KMS-11 (cell line): ENCODE data around the gene SNPH.

Experiments used
- H2AFZ ChIP-seq: fragments of 200-600 bp; sonication (generic); 2 replicates; pipeline ENCODE4 v1.6.1; 2016; ENCODE audit warnings: antibody characterized with exemption, mixed run types, low read depth
- H3K27ac ChIP-seq: fragments of 200-600 bp; sonication (generic); 2 replicates; pipeline ENCODE4 v1.6.1; 2016; ENCODE audit warnings: mild to moderate bottlenecking, mixed run types
- H3K27me3 ChIP-seq: fragments of 200-600 bp; sonication (generic); 2 replicates; pipeline ENCODE4 v1.6.1; 2017; ENCODE audit warnings: mild to moderate bottlenecking, low read depth, mixed run types, moderate library complexity; ENCODE audit not compliant: insufficient read depth
- H3K36me3 ChIP-seq: fragments of 200-600 bp; sonication (generic); 2 replicates; pipeline ENCODE4 v1.6.1; 2017; ENCODE audit warnings: mild to moderate bottlenecking, mixed run types; ENCODE audit not compliant: insufficient read depth
- H3K4me1 ChIP-seq: fragments of 200-600 bp; sonication (generic); 2 replicates; pipeline ENCODE4 v1.6.1; 2016; ENCODE audit warnings: mild to moderate bottlenecking, low read depth, mixed run types; ENCODE audit not compliant: poor library complexity, severe bottlenecking
- H3K4me2 ChIP-seq: fragments of 200-600 bp; sonication (generic); 2 replicates; pipeline ENCODE4 v1.7.0; 2016; ENCODE audit warnings: mild to moderate bottlenecking, mixed run types
- H3K4me3 ChIP-seq: fragments of 200-600 bp; sonication (generic); IDR thresholded peaks from 2 replicates; pipeline ENCODE4 v1.6.1; 2017; ENCODE audit warnings: low read depth, low read length, mixed read lengths; ENCODE audit not compliant: insufficient read depth
- H3K79me2 ChIP-seq: fragments of 200-600 bp; sonication (generic); 2 replicates; pipeline ENCODE4 v1.6.1; 2016; ENCODE audit warnings: low read depth, mixed run types; ENCODE audit not compliant: insufficient read depth
- H3K9ac ChIP-seq: fragments of 200-600 bp; sonication (generic); 2 replicates; pipeline ENCODE4 v1.6.1; 2016; ENCODE audit warnings: mild to moderate bottlenecking, mixed run types
- H4K20me1 ChIP-seq: fragments of 200-600 bp; sonication (generic); 2 replicates; pipeline ENCODE4 v1.6.1; 2016; ENCODE audit warnings: mild to moderate bottlenecking, mixed run types; ENCODE audit not compliant: insufficient read depth
- TF ChIP-seq, protein P1 (sequence below): fragments of 200-600 bp; sonication (generic); conservative IDR thresholded peaks from 2 replicates; pipeline ENCODE4 v1.6.1; 2017; ENCODE audit warnings: low read depth, mild to moderate bottlenecking, antibody characterized with exemption, low read length, moderate library complexity, mixed read lengths

Gene SNPH

DNA sequence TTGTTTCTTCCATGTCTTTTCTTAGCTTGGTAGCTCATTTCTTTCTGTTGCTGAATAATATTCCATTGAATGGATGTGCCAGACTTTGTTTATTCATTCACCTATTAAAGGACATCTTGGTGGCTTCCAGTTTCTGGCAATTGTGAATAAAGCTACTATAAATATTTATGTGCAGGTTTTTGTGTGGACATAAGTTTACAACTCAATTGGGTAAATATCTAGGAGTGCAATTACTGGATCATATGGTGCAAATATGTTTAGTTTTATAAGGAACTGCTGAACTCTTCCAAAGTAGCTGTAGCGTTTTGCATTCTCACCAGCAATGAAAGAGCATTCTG is 79.6 kb downstream of the SNPH start:
- no peaks in the 10 kb centered on the region for H3K36me3 ChIP-seq
- H3K4me1 ChIP-seq: no peaks in the 10 kb centered on the region
- no peak overlapping the region for H3K27ac ChIP-seq
- H3K4me3 ChIP-seq: no peak overlapping the region
- H3K79me2 ChIP-seq: no peaks in the 10 kb centered on the region
- no peaks in the 10 kb centered on the region for H3K27me3 ChIP-seq
- no peak overlapping the region for H3K4me2 ChIP-seq
- H3K9ac ChIP-seq: no peak overlapping the region
- no peak overlapping the region for H2AFZ ChIP-seq
- TF ChIP-seq, protein P1, sequence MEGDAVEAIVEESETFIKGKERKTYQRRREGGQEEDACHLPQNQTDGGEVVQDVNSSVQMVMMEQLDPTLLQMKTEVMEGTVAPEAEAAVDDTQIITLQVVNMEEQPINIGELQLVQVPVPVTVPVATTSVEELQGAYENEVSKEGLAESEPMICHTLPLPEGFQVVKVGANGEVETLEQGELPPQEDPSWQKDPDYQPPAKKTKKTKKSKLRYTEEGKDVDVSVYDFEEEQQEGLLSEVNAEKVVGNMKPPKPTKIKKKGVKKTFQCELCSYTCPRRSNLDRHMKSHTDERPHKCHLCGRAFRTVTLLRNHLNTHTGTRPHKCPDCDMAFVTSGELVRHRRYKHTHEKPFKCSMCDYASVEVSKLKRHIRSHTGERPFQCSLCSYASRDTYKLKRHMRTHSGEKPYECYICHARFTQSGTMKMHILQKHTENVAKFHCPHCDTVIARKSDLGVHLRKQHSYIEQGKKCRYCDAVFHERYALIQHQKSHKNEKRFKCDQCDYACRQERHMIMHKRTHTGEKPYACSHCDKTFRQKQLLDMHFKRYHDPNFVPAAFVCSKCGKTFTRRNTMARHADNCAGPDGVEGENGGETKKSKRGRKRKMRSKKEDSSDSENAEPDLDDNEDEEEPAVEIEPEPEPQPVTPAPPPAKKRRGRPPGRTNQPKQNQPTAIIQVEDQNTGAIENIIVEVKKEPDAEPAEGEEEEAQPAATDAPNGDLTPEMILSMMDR: no peak
- H4K20me1 ChIP-seq: 0 out of 2 replicates have a peak, but pooled peaks cover under 1% of the 10 kb centered on the region

DNA sequence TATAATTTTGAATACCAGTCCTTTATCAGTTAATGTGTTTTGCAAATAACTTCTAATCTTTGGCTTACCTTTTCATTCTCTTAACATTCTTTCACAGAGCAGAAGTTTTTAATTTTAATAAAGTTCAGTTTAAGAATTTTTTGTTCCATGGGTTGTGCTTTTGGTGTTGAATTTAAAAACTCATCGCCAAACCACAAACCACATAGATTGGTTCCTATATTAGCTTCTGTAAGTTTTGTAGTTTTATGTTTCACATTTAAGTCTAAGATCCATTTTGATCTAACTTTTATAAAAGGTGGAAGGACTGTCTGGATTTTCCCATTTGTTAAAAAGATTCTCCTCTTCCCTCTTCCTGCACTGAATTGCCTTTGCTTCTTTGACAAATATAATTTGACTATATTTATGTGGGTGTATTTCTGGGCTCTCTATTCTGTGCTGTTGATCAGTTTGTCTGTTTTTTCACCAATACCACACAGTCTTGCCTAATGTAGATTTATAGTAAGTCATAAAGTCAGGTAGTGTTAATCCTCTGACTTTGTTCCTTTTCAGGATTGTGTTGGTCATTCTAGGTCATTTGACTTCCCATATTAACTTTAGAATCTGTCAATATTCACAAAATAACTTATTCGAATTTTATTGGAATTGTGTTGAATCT is 80.3 kb downstream of the SNPH start:
- TF ChIP-seq, protein P1: no peak
- H2AFZ ChIP-seq: no peak overlapping the region
- no peak overlapping the region for H3K27ac ChIP-seq
- no peaks in the 10 kb centered on the region for H3K36me3 ChIP-seq
- 0 out of 2 replicates have a peak, but pooled peaks cover 2% of the 10 kb centered on the region for H4K20me1 ChIP-seq
- H3K4me3 ChIP-seq: no peak overlapping the region
- no peaks in the 10 kb centered on the region for H3K4me1 ChIP-seq
- no peak overlapping the region for H3K4me2 ChIP-seq
- no peaks in the 10 kb centered on the region for H3K27me3 ChIP-seq
- H3K9ac ChIP-seq: no peak overlapping the region
- no peaks in the 10 kb centered on the region for H3K79me2 ChIP-seq

DNA sequence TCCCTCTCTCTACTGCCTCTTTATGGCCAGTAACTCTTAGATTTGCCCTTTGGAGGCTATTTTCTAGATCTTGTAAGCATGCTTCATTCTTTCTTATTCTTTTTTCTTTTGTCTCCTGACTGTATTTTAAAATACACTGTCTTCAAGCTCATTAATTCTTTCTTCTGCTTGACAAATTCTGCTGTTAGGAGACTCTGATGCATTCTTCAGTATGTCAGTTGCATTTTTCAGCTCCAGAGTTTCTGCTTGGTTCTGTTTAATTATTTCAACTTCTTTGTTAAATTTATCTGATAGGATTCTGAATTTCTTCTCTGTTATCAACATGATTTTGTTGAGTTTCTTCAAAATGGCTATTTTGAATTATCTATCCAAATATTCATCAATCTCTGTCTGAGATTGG is 87.9 kb downstream of the SNPH start:
- H3K4me2 ChIP-seq: no peak overlapping the region
- H2AFZ ChIP-seq: no peak overlapping the region
- no peaks in the 10 kb centered on the region for H3K4me1 ChIP-seq
- TF ChIP-seq, protein P1: no peak
- H3K27ac ChIP-seq: no peak overlapping the region
- H3K9ac ChIP-seq: no peak overlapping the region
- 0 out of 2 replicates have a peak, but pooled peaks cover 2% of the 10 kb centered on the region for H4K20me1 ChIP-seq
- H3K79me2 ChIP-seq: no peaks in the 10 kb centered on the region; the same call in 1 of the 2 replicates
- no peak overlapping the region for H3K4me3 ChIP-seq
- no peaks in the 10 kb centered on the region for H3K27me3 ChIP-seq
- H3K36me3 ChIP-seq: no peaks in the 10 kb centered on the region

DNA sequence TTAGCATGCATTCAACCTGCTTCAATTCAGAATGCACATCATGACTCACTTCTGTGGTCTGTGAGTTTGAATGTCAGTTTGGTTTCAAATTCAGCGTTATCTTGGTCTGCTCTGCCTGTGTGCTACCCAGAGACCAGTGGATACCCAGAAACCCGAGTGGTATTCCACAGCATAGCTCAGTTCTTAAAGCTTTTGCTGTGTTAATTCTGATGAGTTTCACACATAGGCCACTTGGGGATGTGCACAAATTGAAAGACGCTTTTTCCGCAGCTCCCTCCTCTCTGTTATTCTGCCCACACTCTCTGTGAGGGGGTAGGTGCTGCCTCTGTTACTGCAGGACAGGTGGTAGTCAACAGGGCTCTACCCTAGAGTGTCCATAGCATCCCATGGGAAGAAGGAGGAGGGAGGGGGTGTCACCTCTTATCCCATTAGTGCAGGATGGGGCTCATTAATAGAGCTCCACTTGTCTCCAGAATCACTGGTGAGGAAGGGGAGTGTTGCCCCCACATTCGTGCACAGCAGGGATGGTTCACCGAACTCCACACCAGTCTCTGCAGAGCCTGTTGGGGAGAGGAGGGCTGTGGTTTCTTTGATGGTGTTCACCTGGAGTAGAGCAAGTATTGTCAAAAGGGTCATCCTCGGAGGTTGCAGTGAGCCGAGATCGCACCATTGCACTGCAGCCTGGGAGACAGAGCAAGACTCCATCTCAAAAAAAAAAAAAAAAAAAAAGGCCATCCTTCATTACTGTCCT is 92.0 kb downstream of the SNPH start:
- H3K4me1 ChIP-seq: no peaks in the 10 kb centered on the region
- H2AFZ ChIP-seq: no peak overlapping the region
- H3K4me3 ChIP-seq: no peak overlapping the region
- no peaks in the 10 kb centered on the region for H3K27me3 ChIP-seq
- no peaks in the 10 kb centered on the region for H3K36me3 ChIP-seq
- H3K9ac ChIP-seq: no peak overlapping the region
- TF ChIP-seq, protein P1: no peak
- H4K20me1 ChIP-seq: no peaks in the 10 kb centered on the region
- H3K27ac ChIP-seq: no peak overlapping the region
- no peaks in the 10 kb centered on the region; the same call in 1 of the 2 replicates for H3K79me2 ChIP-seq
- H3K4me2 ChIP-seq: no peak overlapping the region
